RWPE1 (cell line): ENCODE measurements around the gene AUTS2.

Source experiments
- CTCF ChIA-PET: fragments of 350-600 bp; sonication (Branson Sonifier 250); formaldehyde crosslinking; extraction: SDS; loops from one replicate; lab custom pipeline; 2021; lab: Yijun Ruan, JAX
- POLR2A ChIA-PET: fragments of 400-600 bp; formaldehyde crosslinking; extraction: SDS; loops from one replicate; lab custom pipeline; 2020; ENCODE audit warnings: antibody characterized with exemption; ENCODE audit not compliant: low non-redundant PET; lab: Yijun Ruan, JAX
- DNase-seq: peaks from one replicate; pipeline ENCODE4 v3.0.0; 2012; ENCODE audit warnings: low spot score
- H3K27ac ChIP-seq: fragments of 450-650 bp; 2 replicates; pipeline ENCODE4 v1.5.1; 2017
- TF ChIP-seq, protein P1 (sequence below): fragments of 450-650 bp; conservative IDR thresholded peaks from 2 replicates; pipeline ENCODE4 v1.5.1; 2017; ENCODE audit warnings: low read depth, mild to moderate bottlenecking

AUTS2 gene

DNA sequence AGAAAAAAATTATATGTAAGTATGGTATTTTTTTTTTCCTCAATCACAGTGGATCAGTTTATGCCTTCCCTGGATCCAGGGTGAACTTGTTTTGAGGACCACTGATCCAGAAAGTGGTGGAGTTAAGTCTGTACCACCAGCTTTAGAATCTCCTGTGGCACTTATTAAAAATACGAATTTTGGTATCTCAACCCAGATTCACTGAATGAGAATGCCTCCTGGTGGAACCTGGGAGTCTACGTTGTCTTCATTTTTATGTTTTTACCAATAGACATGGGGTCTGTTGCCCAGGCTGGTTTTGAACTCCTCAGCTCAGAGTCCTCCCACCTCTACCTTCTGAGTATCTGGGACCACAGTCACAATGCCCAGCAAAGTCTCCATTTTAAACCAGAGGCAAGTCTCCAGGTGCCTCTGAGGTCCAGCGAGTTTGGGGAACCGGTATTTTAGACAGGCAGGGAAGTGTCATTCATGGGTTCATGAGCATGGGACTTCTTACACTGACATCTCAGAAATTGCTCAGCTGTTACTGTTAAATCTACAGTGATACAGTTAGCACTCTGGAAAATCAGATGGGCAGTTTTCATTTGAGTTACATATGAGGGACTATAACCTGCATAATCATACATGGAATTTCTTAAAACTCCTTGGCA lies 200.9 kb downstream of the AUTS2 start:
- no peak for DNase-seq
- no peak overlapping the region for H3K27ac ChIP-seq
- TF ChIP-seq, protein P1, sequence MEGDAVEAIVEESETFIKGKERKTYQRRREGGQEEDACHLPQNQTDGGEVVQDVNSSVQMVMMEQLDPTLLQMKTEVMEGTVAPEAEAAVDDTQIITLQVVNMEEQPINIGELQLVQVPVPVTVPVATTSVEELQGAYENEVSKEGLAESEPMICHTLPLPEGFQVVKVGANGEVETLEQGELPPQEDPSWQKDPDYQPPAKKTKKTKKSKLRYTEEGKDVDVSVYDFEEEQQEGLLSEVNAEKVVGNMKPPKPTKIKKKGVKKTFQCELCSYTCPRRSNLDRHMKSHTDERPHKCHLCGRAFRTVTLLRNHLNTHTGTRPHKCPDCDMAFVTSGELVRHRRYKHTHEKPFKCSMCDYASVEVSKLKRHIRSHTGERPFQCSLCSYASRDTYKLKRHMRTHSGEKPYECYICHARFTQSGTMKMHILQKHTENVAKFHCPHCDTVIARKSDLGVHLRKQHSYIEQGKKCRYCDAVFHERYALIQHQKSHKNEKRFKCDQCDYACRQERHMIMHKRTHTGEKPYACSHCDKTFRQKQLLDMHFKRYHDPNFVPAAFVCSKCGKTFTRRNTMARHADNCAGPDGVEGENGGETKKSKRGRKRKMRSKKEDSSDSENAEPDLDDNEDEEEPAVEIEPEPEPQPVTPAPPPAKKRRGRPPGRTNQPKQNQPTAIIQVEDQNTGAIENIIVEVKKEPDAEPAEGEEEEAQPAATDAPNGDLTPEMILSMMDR, result no peak
- ChIA-PET POLR2A (no interaction called here), CTCF (no interaction called here)

DNA sequence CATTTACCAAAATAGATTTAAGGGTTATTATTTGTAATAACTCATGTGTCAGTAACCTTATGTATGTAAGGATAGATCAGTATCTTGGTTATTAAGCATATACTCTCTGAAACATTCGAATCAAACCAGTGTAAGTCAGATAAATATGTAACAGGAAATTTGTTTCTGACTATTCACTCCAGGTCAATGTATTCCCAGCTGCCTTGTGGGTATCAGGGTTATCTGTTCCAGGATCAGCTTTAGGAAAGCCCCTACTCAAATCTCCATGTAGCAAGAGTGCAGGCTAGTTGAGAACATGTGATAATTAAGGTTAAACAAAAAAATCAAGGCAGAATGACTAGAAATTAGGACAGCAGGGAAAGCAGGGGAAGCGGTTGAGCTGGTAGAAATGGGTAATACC lies 201.7 kb downstream of the AUTS2 start:
- no peak overlapping the region for H3K27ac ChIP-seq
- TF ChIP-seq, protein P1, result no peak
- POLR2A ChIA-PET, result no interaction called here
- CTCF ChIA-PET, result no interaction called here
- DNase-seq, result no peak

DNA sequence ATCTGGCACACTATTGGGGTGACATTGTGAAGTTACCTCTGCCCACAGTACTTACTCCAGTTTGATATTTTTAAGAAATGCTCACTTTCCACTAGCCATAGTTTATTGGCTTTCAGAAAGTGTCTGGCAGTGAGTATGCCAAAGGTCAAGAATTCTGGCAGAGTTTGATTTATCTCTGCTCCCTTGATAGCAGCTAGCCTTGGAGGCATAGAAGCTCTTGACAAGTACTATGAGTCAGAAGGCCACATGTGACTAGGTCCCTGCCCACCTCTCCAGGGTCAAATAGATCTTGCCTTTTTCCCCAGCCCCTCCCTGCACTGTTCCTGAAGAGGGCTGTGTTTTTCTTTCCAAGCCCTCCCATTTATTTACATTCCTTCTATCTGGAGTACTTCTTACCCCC lies 202.2 kb downstream of the AUTS2 start:
- TF ChIP-seq, protein P1, result no peak
- DNase-seq, result no peak
- no peak overlapping the region for H3K27ac ChIP-seq
- ChIA-PET POLR2A (no interaction called here), CTCF (no interaction called here)

DNA sequence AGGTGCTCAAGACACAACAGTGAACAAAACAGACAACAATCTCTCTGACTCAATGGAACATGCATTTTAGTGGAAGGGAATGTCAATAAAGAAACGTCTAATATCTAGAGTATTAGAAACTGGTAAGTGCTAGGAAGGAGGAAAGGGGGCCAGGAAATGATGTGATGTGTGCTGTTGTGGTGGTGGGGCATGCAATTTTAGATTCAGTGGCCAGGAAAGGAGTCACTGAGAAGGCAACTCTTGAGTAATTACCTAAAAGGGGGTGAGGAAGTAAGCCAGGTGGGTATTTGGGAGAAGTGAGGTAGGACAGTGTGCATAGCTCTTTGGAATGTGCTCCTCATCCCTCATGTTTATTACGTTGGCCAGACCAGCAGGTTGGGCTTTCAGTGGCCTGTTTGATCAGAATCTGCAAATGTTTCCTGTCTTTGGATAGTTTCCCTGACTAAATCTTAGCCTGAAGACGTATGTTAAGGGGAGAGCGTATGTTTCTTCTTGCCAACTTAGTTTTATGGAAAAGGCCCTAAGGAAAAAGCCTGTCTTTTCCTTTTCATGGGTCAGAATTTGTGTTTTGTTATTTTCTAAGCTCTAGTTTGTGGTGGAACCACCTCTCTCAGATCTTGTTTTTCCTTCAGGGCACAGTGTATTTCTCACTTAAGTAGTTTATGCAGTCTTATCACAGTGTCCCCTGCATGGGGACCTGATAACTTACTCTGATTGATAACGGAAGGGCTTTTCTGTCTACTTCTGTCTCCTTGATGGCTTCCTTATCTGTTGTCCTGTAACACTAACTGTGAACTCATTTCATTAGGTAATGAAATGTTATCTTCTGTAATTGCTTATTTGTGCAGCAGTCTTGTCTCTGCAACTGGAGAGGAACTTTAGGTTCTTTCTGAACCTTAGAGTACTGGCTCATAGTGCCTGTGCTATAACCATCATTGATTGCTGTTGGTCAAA lies 203.7 kb downstream of the AUTS2 start:
- H3K27ac ChIP-seq, result no peak overlapping the region
- DNase-seq, result no peak
- ChIA-PET POLR2A (no interaction called here), CTCF (no interaction called here)
- TF ChIP-seq, protein P1, result no peak

DNA sequence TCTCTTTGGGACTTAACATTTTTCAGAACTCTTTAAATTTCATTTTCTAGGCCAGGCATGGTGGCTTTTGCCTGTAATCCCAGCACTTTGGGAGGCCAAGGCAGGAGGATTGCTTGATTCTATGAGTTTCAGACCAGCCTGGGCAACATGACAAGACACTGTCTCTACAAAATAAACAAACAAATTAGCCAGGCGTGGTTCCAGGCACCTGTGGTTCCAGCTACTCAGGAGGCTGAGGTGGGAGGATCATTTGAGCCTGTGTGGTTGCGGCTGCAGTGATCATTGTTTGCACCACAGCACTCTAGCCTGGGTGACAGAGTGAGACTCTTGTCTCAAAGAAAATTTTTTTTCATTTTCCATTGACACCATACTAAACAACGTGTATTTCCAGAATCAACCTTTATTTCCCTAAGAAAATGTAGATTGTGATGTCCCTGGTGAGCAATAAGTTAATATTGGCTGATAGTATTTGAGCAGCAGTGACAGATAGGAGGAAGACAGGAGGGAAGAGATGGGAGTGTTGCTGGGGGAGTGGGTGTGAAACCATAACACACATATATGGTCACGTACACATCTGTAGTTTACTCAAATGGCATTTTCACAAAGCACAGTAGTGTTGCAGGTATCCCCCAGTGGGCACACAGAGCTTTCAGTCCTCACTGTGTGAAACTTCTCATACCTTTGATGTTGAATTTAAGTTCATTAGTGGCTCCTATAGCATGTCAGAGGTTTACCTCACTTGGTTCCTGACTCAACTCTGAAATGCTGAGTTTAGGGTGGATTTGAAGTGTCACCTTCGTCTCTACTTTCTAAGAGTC lies 205.6 kb downstream of the AUTS2 start:
- no peak overlapping the region for H3K27ac ChIP-seq
- TF ChIP-seq, protein P1, result no peak
- no peak for DNase-seq
- CTCF ChIA-PET, result no interaction called here
- POLR2A ChIA-PET, result no interaction called here

GRCh38 chr7:69804962-69805361 lies 206.7 kb downstream of the AUTS2 start:
- no peak overlapping the region for H3K27ac ChIP-seq
- CTCF ChIA-PET, result interaction anchor here (0.7 kb wide), 1 partner anchor 33 kb away, joined by 3 read pairs; no protein-coding TSS in a partner anchor
- POLR2A ChIA-PET, result no interaction called here
- TF ChIP-seq, protein P1, result no peak
- DNase-seq, result no peak
